ENCODE results near the gene ETNK1. TPM values are rescaled to one million over a fixed set of nuclear protein-coding genes. Genes with fewer than 3 reads are reported as not detected.

Gene ETNK1
- total RNA-seq, 1 experiment from 2014 or later, result 70.1 TPM

- no peak for DNase-seq
- Histone ChIP-seq H2BK12ac (ENCODE audit: insufficient read length, low read depth, low read length) (no peak overlapping the region), H2BK20ac (ENCODE audit: low read depth, low read length, poor library complexity, severe bottlenecking) (no peak overlapping the region), H3K9me3 (ENCODE audit: control insufficient read depth, low read depth, low read length) (no peaks in the 10 kb centered on the region), H3K27me3 (ENCODE audit: insufficient read depth, low read length) (no peaks in the 10 kb centered on the region), H3K56ac (ENCODE audit: insufficient read length, low read depth, low read length) (no peak overlapping the region), H4K5ac (ENCODE audit: insufficient read length, low read depth, low read length) (no peak overlapping the region), H3K23me2 (ENCODE audit: insufficient read length, low read depth, low read length, poor library complexity, severe bottlenecking) (no peaks in the 10 kb centered on the region), H3K18ac (ENCODE audit: insufficient read length, low read depth, low read length) (no peak overlapping the region), H3K4me2 (ENCODE audit: insufficient read depth, insufficient read length, low read length) (no peak overlapping the region), H3K14ac (ENCODE audit: insufficient read depth, low read length) (no peak overlapping the region), H4K91ac (ENCODE audit: insufficient read length, low read depth, low read length) (no peak overlapping the region), H2AFZ (ENCODE audit: low read length) (no peak overlapping the region), H3K79me2 (ENCODE audit: insufficient read depth, low read length) (peaks cover 5% of the 10 kb centered on the region; the same call in 1 of the 2 replicates), H3K23ac (ENCODE audit: insufficient read length, low read depth, low read length) (no peak overlapping the region), H3K4me1 (ENCODE audit: insufficient read depth, low read length) (peaks cover 5% of the 10 kb centered on the region; the same call in 1 of the 2 replicates), H2BK120ac (ENCODE audit: low read depth, low read length, poor library complexity, severe bottlenecking) (no peak overlapping the region), H4K8ac (replicated peaks; ENCODE audit: insufficient read length, low read depth, low read length) (no peak overlapping the region), H4K20me1 (ENCODE audit: control insufficient read depth, insufficient read depth, insufficient read length) (no peaks in the 10 kb centered on the region), H3K79me1 (ENCODE audit: insufficient read depth, low read depth, low read length, poor library complexity, severe bottlenecking) (no peaks in the 10 kb centered on the region), H2BK15ac (ENCODE audit: low read depth, low read length) (no peak overlapping the region), H2AK5ac (ENCODE audit: insufficient read length, low read length) (no peak overlapping the region), H3K27ac (ENCODE audit: insufficient read length, low read depth, low read length) (no peak overlapping the region), H3K9ac (ENCODE audit: extremely low read depth, insufficient read length, low read length) (no peak overlapping the region), H3K4ac (ENCODE audit: low read depth, low read length) (no peak overlapping the region), H2BK5ac (ENCODE audit: insufficient read length, low read length) (no peak overlapping the region), H3T11ph (ENCODE audit: low read length) (no peak overlapping the region)
- no peaks in the 10 kb centered on the region for H3K27me3 Mint-ChIP-seq (ENCODE audit: low read depth)
- H3K4me3 Mint-ChIP-seq, result no peak overlapping the region
- no CpG with 5 or more reads among the region's 3 CpGs for WGBS (ENCODE audit: extremely low coverage, insufficient read length, low lambda C conversion rate)
- H3K9me3 Mint-ChIP-seq, result no peaks in the 10 kb centered on the region
- 0 out of 7 replicates have a peak overlapping the region, but pooled peaks of 1 of the 3 experiments have one; percentile 48 for H3K27ac Mint-ChIP-seq
- TF ChIP-seq CTCF (conservative IDR thresholded peaks at IDR 0.05), result no peak
- peaks cover 2 to 15% (median 10%) of the 10 kb centered on the region in 3 experiments; a peak in 4 of 7 replicates for H3K36me3 Mint-ChIP-seq (ENCODE audit: insufficient read depth in 1 of 3, low read depth in 3 of 3)
- peaks cover 37% of the 10 kb centered on the region in 2 experiments for H3K4me1 Mint-ChIP-seq
Measured at GRCh38 chr12:22648668-22649067, 23.7 kb downstream of the ETNK1 start.
